ENCODE data around the gene PARD3B. TPM values are rescaled to one million over a fixed set of nuclear protein-coding genes. Genes with fewer than 3 reads are reported as not detected.

PARD3B gene
- total RNA-seq, 1 donor from 2014 or later, result 6.4 TPM

GRCh38 chr2:205375461-205376448 lies 830.5 kb downstream of the PARD3B start:
- DNase-seq (ENCODE audit: low read depth in 2 of 2), result no peak

- DNase-seq (ENCODE audit: low read depth in 2 of 2), result no peak
These were observed 832.0 kb downstream of the PARD3B start for GRCh38 chr2:205377324-205377723.

GRCh38 chr2:205383601-205384000 lies 838.3 kb downstream of the PARD3B start:
- no peak for DNase-seq (ENCODE audit: low read depth in 2 of 2)

- no peak for DNase-seq (ENCODE audit: low read depth in 2 of 2)
These were observed 840.8 kb downstream of the PARD3B start for GRCh38 chr2:205386109-205386508.

- DNase-seq (ENCODE audit: low read depth in 2 of 2), result no peak
These were observed 842.2 kb downstream of the PARD3B start for GRCh38 chr2:205387350-205388055.

GRCh38 chr2:205390866-205391265 lies 845.6 kb downstream of the PARD3B start:
- peak; percentile 87 to 92 for DNase-seq (ENCODE audit: low read depth in 2 of 2)

- no peak for DNase-seq (ENCODE audit: low read depth in 2 of 2)
These were observed 856.2 kb downstream of the PARD3B start for GRCh38 chr2:205401511-205401910.

GRCh38 chr2:205402011-205402410 lies 856.7 kb downstream of the PARD3B start:
- no peak for DNase-seq (ENCODE audit: low read depth in 2 of 2)

- no peak for DNase-seq (ENCODE audit: low read depth in 2 of 2)
These were observed 858.1 kb downstream of the PARD3B start for GRCh38 chr2:205403244-205403825.

GRCh38 chr2:205405194-205405593 lies 859.9 kb downstream of the PARD3B start:
- DNase-seq (ENCODE audit: low read depth in 2 of 2), result peak in 1 of 2 donors; percentile 69

GRCh38 chr2:205405752-205406151 lies 860.5 kb downstream of the PARD3B start:
- DNase-seq (ENCODE audit: low read depth in 2 of 2), result peak; percentile 80 to 90

- DNase-seq (ENCODE audit: low read depth in 2 of 2), result peak in 1 of 2 donors; percentile 33
These were observed 862.7 kb downstream of the PARD3B start for GRCh38 chr2:205407984-205408383.

GRCh38 chr2:205408696-205409095 lies 863.4 kb downstream of the PARD3B start:
- DNase-seq (ENCODE audit: low read depth in 2 of 2), result no peak

GRCh38 chr2:205409411-205409810 lies 864.1 kb downstream of the PARD3B start:
- DNase-seq (ENCODE audit: low read depth in 2 of 2), result peak; percentile 47 to 63

- DNase-seq (ENCODE audit: low read depth in 2 of 2), result no peak
These were observed 866.3 kb downstream of the PARD3B start for GRCh38 chr2:205411558-205411957.

GRCh38 chr2:205424326-205424725 lies 879.1 kb downstream of the PARD3B start:
- DNase-seq (ENCODE audit: low read depth in 2 of 2), result peak; percentile 16 to 26

- DNase-seq (ENCODE audit: low read depth in 2 of 2), result no peak
These were observed 879.8 kb downstream of the PARD3B start for GRCh38 chr2:205425102-205425501.

- peak in 1 of 2 donors; percentile 12 for DNase-seq (ENCODE audit: low read depth in 2 of 2)
These were observed 881.8 kb downstream of the PARD3B start for GRCh38 chr2:205427112-205427511.

- no peak for DNase-seq (ENCODE audit: low read depth in 2 of 2)
These were observed 883.5 kb downstream of the PARD3B start for GRCh38 chr2:205428811-205429210.

GRCh38 chr2:205435970-205436369 lies 890.7 kb downstream of the PARD3B start:
- peak in 1 of 2 donors; percentile 90 for DNase-seq (ENCODE audit: low read depth in 2 of 2)

GRCh38 chr2:205438241-205438640 lies 893.0 kb downstream of the PARD3B start:
- DNase-seq (ENCODE audit: low read depth in 2 of 2), result no peak

GRCh38 chr2:205439621-205440020 lies 894.3 kb downstream of the PARD3B start:
- DNase-seq (ENCODE audit: low read depth in 2 of 2), result no peak

Data from dermis microvascular lymphatic vessel endothelial cell (primary cell).